Measurements from ENCODE around the gene LIPG. TPM values are rescaled to one million over a fixed set of nuclear protein-coding genes. Genes with fewer than 3 reads are reported as not detected.
A peak's percentile ranks its signal among the peaks of the same experiment; 100 is the strongest.

LIPG gene
- polyA plus RNA-seq, 1 donor = 32.9 TPM

GRCh38 chr18:49609256-49610021, 47.6 kb downstream of the LIPG start:
- no peak for DNase-seq
- Histone ChIP-seq H3K4me1 (ENCODE audit: control insufficient read depth, insufficient read depth, low read length) (peaks cover 14% of the 10 kb centered on the region), H3K27me3 (ENCODE audit: control insufficient read depth, insufficient read depth, low read length) (no peaks in the 10 kb centered on the region), H3K36me3 (ENCODE audit: control insufficient read depth, insufficient read depth, low read length) (no peaks in the 10 kb centered on the region), H3K9me3 (ENCODE audit: control insufficient read depth, low read depth, low read length) (no peaks in the 10 kb centered on the region), H3K27ac (ENCODE audit: low read length) (no peak overlapping the region), H3K4me3 (ENCODE audit: low read length) (no peak overlapping the region)
- WGBS (ENCODE audit: insufficient coverage, low lambda C conversion rate) = no CpG with 5 or more reads among the region's 3 CpGs

GRCh38 chr18:49610022-49610445, 48.2 kb downstream of the LIPG start:
- no CpG with 5 or more reads among the region's 3 CpGs for WGBS (ENCODE audit: insufficient coverage, low lambda C conversion rate)
- DNase-seq = no peak
- H3K4me3 ChIP-seq (ENCODE audit: low read length) = no peak overlapping the region
- H3K36me3 ChIP-seq (ENCODE audit: control insufficient read depth, insufficient read depth, low read length) = no peaks in the 10 kb centered on the region
- H3K27me3 ChIP-seq (ENCODE audit: control insufficient read depth, insufficient read depth, low read length) = no peaks in the 10 kb centered on the region
- peaks cover 17% of the 10 kb centered on the region for H3K4me1 ChIP-seq (ENCODE audit: control insufficient read depth, insufficient read depth, low read length)
- no peaks in the 10 kb centered on the region for H3K9me3 ChIP-seq (ENCODE audit: control insufficient read depth, low read depth, low read length)
- H3K27ac ChIP-seq (ENCODE audit: low read length) = no peak overlapping the region

GRCh38 chr18:49611316-49611715, 49.5 kb downstream of the LIPG start:
- H3K9me3 ChIP-seq (ENCODE audit: control insufficient read depth, low read depth, low read length) = no peaks in the 10 kb centered on the region
- no peak overlapping the region for H3K4me3 ChIP-seq (ENCODE audit: low read length)
- peaks cover 17% of the 10 kb centered on the region for H3K4me1 ChIP-seq (ENCODE audit: control insufficient read depth, insufficient read depth, low read length)
- no peak overlapping the region for H3K27ac ChIP-seq (ENCODE audit: low read length)
- H3K36me3 ChIP-seq (ENCODE audit: control insufficient read depth, insufficient read depth, low read length) = no peaks in the 10 kb centered on the region
- no peaks in the 10 kb centered on the region for H3K27me3 ChIP-seq (ENCODE audit: control insufficient read depth, insufficient read depth, low read length)
- DNase-seq = no peak
- no CpG with 5 or more reads among the region's 3 CpGs for WGBS (ENCODE audit: insufficient coverage, low lambda C conversion rate)

- no peaks in the 10 kb centered on the region for H3K27me3 ChIP-seq (ENCODE audit: control insufficient read depth, insufficient read depth, low read length)
- no peak overlapping the region for H3K4me3 ChIP-seq (ENCODE audit: low read length)
- DNase-seq = no peak
- H3K4me1 ChIP-seq (ENCODE audit: control insufficient read depth, insufficient read depth, low read length) = peaks cover 21% of the 10 kb centered on the region
- no peak overlapping the region for H3K27ac ChIP-seq (ENCODE audit: low read length)
- H3K9me3 ChIP-seq (ENCODE audit: control insufficient read depth, low read depth, low read length) = no peaks in the 10 kb centered on the region
- no CpG with 5 or more reads among the region's 11 CpGs for WGBS (ENCODE audit: insufficient coverage, low lambda C conversion rate)
- no peaks in the 10 kb centered on the region for H3K36me3 ChIP-seq (ENCODE audit: control insufficient read depth, insufficient read depth, low read length)
Measured at GRCh38 chr18:49612515-49613033, 50.7 kb downstream of the LIPG start.

- DNase-seq = no peak
- WGBS (ENCODE audit: insufficient coverage, low lambda C conversion rate) = no CpG with 5 or more reads among the region's 7 CpGs
- peak overlapping the region; percentile 60 for H3K27ac ChIP-seq (ENCODE audit: low read length)
Measured at GRCh38 chr18:49613141-49613640, 51.3 kb downstream of the LIPG start.

GRCh38 chr18:49613641-49614151, 51.8 kb downstream of the LIPG start:
- peaks cover 25% of the 10 kb centered on the region for H3K4me1 ChIP-seq (ENCODE audit: control insufficient read depth, insufficient read depth, low read length)
- WGBS (ENCODE audit: insufficient coverage, low lambda C conversion rate) = no CpG with 5 or more reads among the region's 5 CpGs
- H3K36me3 ChIP-seq (ENCODE audit: control insufficient read depth, insufficient read depth, low read length) = no peaks in the 10 kb centered on the region
- no peak overlapping the region for H3K4me3 ChIP-seq (ENCODE audit: low read length)
- H3K27ac ChIP-seq (ENCODE audit: low read length) = peak overlapping the region; percentile 60
- DNase-seq = peak; percentile 60 to 84
- no peaks in the 10 kb centered on the region for H3K27me3 ChIP-seq (ENCODE audit: control insufficient read depth, insufficient read depth, low read length)
- H3K9me3 ChIP-seq (ENCODE audit: control insufficient read depth, low read depth, low read length) = no peaks in the 10 kb centered on the region

More at GRCh38 chr18:49613141-49613640, 51.3 kb downstream of the LIPG start:
- H3K27me3 ChIP-seq (ENCODE audit: control insufficient read depth, insufficient read depth, low read length) = no peaks in the 10 kb centered on the region
- no peak overlapping the region for H3K4me3 ChIP-seq (ENCODE audit: low read length)
- no peaks in the 10 kb centered on the region for H3K36me3 ChIP-seq (ENCODE audit: control insufficient read depth, insufficient read depth, low read length)
- H3K9me3 ChIP-seq (ENCODE audit: control insufficient read depth, low read depth, low read length) = no peaks in the 10 kb centered on the region
- H3K4me1 ChIP-seq (ENCODE audit: control insufficient read depth, insufficient read depth, low read length) = peaks cover 21% of the 10 kb centered on the region

- DNase-seq = peak; percentile 29 to 57
- WGBS (ENCODE audit: insufficient coverage, low lambda C conversion rate) = 60% methylated on average over 1 of the region's 6 CpGs
- no peaks in the 10 kb centered on the region for H3K9me3 ChIP-seq (ENCODE audit: control insufficient read depth, low read depth, low read length)
- H3K4me3 ChIP-seq (ENCODE audit: low read length) = no peak overlapping the region
- no peak overlapping the region for H3K27ac ChIP-seq (ENCODE audit: low read length)
- peaks cover 34% of the 10 kb centered on the region for H3K4me1 ChIP-seq (ENCODE audit: control insufficient read depth, insufficient read depth, low read length)
- no peaks in the 10 kb centered on the region for H3K27me3 ChIP-seq (ENCODE audit: control insufficient read depth, insufficient read depth, low read length)
- H3K36me3 ChIP-seq (ENCODE audit: control insufficient read depth, insufficient read depth, low read length) = no peaks in the 10 kb centered on the region
Measured at GRCh38 chr18:49616618-49617328, 54.9 kb downstream of the LIPG start.

GRCh38 chr18:49617329-49617695, 55.5 kb downstream of the LIPG start:
- WGBS (ENCODE audit: insufficient coverage, low lambda C conversion rate) = no CpG with 5 or more reads among the region's 3 CpGs
- H3K27ac ChIP-seq (ENCODE audit: low read length) = no peak overlapping the region

GRCh38 chr18:49617865-49618264, 56.0 kb downstream of the LIPG start:
- Histone ChIP-seq H3K9me3 (ENCODE audit: control insufficient read depth, low read depth, low read length) (no peaks in the 10 kb centered on the region), H3K36me3 (ENCODE audit: control insufficient read depth, insufficient read depth, low read length) (no peaks in the 10 kb centered on the region), H3K4me3 (ENCODE audit: low read length) (no peak overlapping the region), H3K4me1 (ENCODE audit: control insufficient read depth, insufficient read depth, low read length) (peaks cover 34% of the 10 kb centered on the region), H3K27ac (ENCODE audit: low read length) (no peak overlapping the region), H3K27me3 (ENCODE audit: control insufficient read depth, insufficient read depth, low read length) (no peaks in the 10 kb centered on the region)
- no peak for DNase-seq
- no CpG with 5 or more reads among the region's 2 CpGs for WGBS (ENCODE audit: insufficient coverage, low lambda C conversion rate)

More at GRCh38 chr18:49617329-49617695, 55.5 kb downstream of the LIPG start:
- H3K36me3 ChIP-seq (ENCODE audit: control insufficient read depth, insufficient read depth, low read length) = no peaks in the 10 kb centered on the region
- H3K4me1 ChIP-seq (ENCODE audit: control insufficient read depth, insufficient read depth, low read length) = peaks cover 34% of the 10 kb centered on the region
- H3K27me3 ChIP-seq (ENCODE audit: control insufficient read depth, insufficient read depth, low read length) = no peaks in the 10 kb centered on the region
- DNase-seq = no peak
- no peaks in the 10 kb centered on the region for H3K9me3 ChIP-seq (ENCODE audit: control insufficient read depth, low read depth, low read length)
- no peak overlapping the region for H3K4me3 ChIP-seq (ENCODE audit: low read length)

Measured in large intestine (tissue), 3 donors.